K562 (cell line): ENCODE data around the gene ATP1A2. TPM values are rescaled to one million over a fixed set of nuclear protein-coding genes. Genes with fewer than 3 reads are reported as not detected.

Source experiments
- ARHGAP35 ChIP-seq: fragments of 450-650 bp; IDR thresholded peaks from 2 replicates; pipeline ENCODE4 v1.6.1; 2018; ENCODE audit not compliant: partially characterized antibody
- BCOR ChIP-seq: fragments of 450-650 bp; IDR thresholded peaks from 2 replicates; pipeline ENCODE4 v1.6.1; 2016
- CHD4 ChIP-seq: fragments of 200-600 bp; sonication (generic); IDR thresholded peaks from 3 replicates; pipeline ENCODE4 v1.6.1; 2012; ENCODE audit warnings: low read depth, mild to moderate bottlenecking, mixed read lengths, low read length, inconsistent platforms; ENCODE audit not compliant: insufficient read depth, insufficient replicate concordance, poor library complexity, severe bottlenecking
- CTBP1 ChIP-seq: fragments of 450-650 bp; IDR thresholded peaks from 2 replicates; pipeline ENCODE4 v1.6.1; 2016; ENCODE audit warnings: borderline replicate concordance
- ELF2 ChIP-seq: fragments of 250-450 bp; sonication (Bioruptor Pico); IDR thresholded peaks from 2 replicates; pipeline ENCODE4 v1.5.0; 2021; ENCODE audit warnings: mild to moderate bottlenecking
- HOXB6 ChIP-seq: fragments of 250-450 bp; sonication (Bioruptor Pico); IDR thresholded peaks from 2 replicates; pipeline ENCODE4 v1.5.1; 2022; ENCODE audit warnings: mild to moderate bottlenecking, borderline replicate concordance
- TAF9B ChIP-seq: fragments of 450-650 bp; IDR thresholded peaks from 2 replicates; pipeline ENCODE4 v1.6.1; 2018; ENCODE audit warnings: mild to moderate bottlenecking; ENCODE audit not compliant: partially characterized antibody
- ZNF239 ChIP-seq: fragments of 250-450 bp; sonication (Bioruptor Pico); IDR thresholded peaks from 2 replicates; pipeline ENCODE4 v1.4.0; 2020; ENCODE audit warnings: mild to moderate bottlenecking
- ZNF75A ChIP-seq: fragments of 450-650 bp; formaldehyde crosslinking; IDR thresholded peaks from 2 replicates; pipeline ENCODE4 v1.4.0; 2020; ENCODE audit warnings: mild to moderate bottlenecking
- polyA plus RNA-seq, 8 experiments: library from polyadenylated mRNA; depleted of rRNA in 4 of 8; stranded (reverse) in 5 of 8; unstranded in 3 of 8; fragments of >200 nt; fragmentation: Nextera tagmentation in 2 of 8; fragmentation: Illumina TruSeq in 1 of 8; extraction: Ambion mirVana in 2 of 8; extraction: Trizol in 1 of 8; gene quantifications; 2 replicates each; pipeline versions ENCODE4 v1.2.1 to v1.2.3, GENCODE V29; 2011 to 2014; ENCODE audit warnings: inconsistent platforms in 1 of 8, missing spikeins in 1 of 8
- total RNA-seq, 7 experiments: library from RNA; depleted of rRNA in 6 of 7; stranded (reverse); fragments of >200 nt in 6 of 7; fragmentation: Illumina TruSeq in 2 of 7; extraction: Trizol in 2 of 7; gene quantifications; 2 replicates each; pipeline versions ENCODE4 v1.2.1 to v1.2.3, GENCODE V29; 2011 to 2021; ENCODE audit warnings: low replicate concordance in 1 of 7
- TF ChIP-seq, protein P1 (sequence below): fragments of 450-650 bp; IDR thresholded peaks from 2 replicates; pipeline ENCODE4 v1.6.1; 2016
- TF ChIP-seq, protein P2 (sequence below): sonication (generic); formaldehyde crosslinking; IDR thresholded peaks from 2 replicates; pipeline ENCODE4 v1.8.0; 2023; ENCODE audit warnings: mild to moderate bottlenecking, missing genetic modification reagents
- TF ChIP-seq, protein P3 (sequence below): fragments of 250-450 bp; sonication (Bioruptor Pico); IDR thresholded peaks from 2 replicates; pipeline ENCODE4 v1.8.0; 2022; ENCODE audit warnings: inconsistent platforms, mild to moderate bottlenecking, moderate library complexity, borderline replicate concordance

The ATP1A2 gene
- total and polyA plus RNA-seq, 9 of the 15 experiments (the other 6 are each of a cell fraction or from before 2014, with no cell fraction given): 0.04 to 0.11 (median 0.09) TPM; not detected in 6

DNA sequence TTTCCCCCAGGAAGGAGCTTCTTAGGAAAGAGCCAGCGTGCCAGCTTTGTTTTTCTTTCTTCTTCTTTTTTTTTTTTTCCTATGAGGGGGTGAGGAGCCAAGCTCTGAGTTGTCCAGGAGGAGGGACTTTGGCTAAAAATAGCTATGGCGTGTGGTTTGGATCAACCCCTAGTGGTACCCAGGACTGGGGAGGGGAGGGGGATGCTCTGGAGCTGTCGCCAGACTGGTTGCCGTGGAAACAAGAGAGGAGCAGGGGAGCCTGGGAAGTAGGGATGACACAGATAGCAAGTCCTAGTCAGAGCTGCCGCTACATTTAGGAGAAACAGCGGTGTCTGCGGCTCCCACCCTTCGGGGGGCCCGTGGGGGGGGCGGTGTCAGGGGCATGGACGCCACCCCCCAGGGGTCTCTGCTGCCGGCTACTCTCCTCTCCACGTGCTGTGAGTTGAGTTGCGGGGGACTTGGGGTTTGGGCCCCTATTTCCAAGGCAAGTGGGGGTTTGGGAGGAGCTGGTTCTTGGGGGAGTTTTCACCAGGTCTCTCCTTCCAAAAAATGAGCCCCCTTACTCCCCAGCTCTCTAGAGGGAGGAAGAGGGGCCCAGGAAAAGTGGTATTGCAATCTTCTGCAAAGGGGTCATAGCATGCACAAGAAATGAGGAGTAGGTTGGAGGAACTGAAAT, 34.2 kb upstream of the ATP1A2 start, which contains the start of gene KCNJ9 (continued):
- no peak for TF ChIP-seq TAF9B
- TF ChIP-seq ELF2 (CRISPR knock-in tag): no peak
- no peak for TF ChIP-seq ZNF75A (CRISPR knock-in tag)
- TF ChIP-seq CHD4: no peak
- TF ChIP-seq, protein P1, sequence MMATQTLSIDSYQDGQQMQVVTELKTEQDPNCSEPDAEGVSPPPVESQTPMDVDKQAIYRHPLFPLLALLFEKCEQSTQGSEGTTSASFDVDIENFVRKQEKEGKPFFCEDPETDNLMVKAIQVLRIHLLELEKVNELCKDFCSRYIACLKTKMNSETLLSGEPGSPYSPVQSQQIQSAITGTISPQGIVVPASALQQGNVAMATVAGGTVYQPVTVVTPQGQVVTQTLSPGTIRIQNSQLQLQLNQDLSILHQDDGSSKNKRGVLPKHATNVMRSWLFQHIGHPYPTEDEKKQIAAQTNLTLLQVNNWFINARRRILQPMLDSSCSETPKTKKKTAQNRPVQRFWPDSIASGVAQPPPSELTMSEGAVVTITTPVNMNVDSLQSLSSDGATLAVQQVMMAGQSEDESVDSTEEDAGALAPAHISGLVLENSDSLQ: no peak
- TF ChIP-seq BCOR: no peak
- TF ChIP-seq, protein P2, sequence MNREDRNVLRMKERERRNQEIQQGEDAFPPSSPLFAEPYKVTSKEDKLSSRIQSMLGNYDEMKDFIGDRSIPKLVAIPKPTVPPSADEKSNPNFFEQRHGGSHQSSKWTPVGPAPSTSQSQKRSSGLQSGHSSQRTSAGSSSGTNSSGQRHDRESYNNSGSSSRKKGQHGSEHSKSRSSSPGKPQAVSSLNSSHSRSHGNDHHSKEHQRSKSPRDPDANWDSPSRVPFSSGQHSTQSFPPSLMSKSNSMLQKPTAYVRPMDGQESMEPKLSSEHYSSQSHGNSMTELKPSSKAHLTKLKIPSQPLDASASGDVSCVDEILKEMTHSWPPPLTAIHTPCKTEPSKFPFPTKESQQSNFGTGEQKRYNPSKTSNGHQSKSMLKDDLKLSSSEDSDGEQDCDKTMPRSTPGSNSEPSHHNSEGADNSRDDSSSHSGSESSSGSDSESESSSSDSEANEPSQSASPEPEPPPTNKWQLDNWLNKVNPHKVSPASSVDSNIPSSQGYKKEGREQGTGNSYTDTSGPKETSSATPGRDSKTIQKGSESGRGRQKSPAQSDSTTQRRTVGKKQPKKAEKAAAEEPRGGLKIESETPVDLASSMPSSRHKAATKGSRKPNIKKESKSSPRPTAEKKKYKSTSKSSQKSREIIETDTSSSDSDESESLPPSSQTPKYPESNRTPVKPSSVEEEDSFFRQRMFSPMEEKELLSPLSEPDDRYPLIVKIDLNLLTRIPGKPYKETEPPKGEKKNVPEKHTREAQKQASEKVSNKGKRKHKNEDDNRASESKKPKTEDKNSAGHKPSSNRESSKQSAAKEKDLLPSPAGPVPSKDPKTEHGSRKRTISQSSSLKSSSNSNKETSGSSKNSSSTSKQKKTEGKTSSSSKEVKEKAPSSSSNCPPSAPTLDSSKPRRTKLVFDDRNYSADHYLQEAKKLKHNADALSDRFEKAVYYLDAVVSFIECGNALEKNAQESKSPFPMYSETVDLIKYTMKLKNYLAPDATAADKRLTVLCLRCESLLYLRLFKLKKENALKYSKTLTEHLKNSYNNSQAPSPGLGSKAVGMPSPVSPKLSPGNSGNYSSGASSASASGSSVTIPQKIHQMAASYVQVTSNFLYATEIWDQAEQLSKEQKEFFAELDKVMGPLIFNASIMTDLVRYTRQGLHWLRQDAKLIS: no peak
- no peak for TF ChIP-seq HOXB6
- TF ChIP-seq ARHGAP35: no peak
- TF ChIP-seq, protein P3, sequence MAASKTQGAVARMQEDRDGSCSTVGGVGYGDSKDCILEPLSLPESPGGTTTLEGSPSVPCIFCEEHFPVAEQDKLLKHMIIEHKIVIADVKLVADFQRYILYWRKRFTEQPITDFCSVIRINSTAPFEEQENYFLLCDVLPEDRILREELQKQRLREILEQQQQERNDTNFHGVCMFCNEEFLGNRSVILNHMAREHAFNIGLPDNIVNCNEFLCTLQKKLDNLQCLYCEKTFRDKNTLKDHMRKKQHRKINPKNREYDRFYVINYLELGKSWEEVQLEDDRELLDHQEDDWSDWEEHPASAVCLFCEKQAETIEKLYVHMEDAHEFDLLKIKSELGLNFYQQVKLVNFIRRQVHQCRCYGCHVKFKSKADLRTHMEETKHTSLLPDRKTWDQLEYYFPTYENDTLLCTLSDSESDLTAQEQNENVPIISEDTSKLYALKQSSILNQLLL (CRISPR knock-in tag): no peak
- TF ChIP-seq CTBP1: peak; percentile 36; the same call in 1 of the 2 replicates
- no peak for TF ChIP-seq ZNF239 (CRISPR knock-in tag)
